ENCODE measurements around the gene LMBR1.
A peak's percentile ranks its signal among the peaks of the same experiment; 100 is the strongest.

LMBR1 gene

DNA sequence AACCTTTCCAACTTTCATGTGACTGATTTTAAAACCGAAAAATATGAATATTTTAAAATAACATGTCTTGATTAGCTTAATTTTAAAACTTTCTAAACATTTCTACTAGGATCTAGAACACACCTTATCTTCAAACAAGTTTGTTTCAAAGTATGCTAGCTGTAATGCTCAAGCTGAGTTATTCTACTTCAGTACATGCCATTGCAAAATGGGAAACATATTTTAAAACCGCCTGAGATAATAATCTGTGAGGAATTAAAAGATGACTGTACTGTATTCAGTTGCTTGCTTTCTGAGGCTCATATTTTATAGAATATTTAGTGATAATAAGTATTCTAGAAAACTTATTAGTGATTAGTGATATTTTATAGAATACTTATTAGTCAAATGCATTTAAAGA, 99.6 kb downstream of the LMBR1 start:
- no peak for ATAC-seq

DNA sequence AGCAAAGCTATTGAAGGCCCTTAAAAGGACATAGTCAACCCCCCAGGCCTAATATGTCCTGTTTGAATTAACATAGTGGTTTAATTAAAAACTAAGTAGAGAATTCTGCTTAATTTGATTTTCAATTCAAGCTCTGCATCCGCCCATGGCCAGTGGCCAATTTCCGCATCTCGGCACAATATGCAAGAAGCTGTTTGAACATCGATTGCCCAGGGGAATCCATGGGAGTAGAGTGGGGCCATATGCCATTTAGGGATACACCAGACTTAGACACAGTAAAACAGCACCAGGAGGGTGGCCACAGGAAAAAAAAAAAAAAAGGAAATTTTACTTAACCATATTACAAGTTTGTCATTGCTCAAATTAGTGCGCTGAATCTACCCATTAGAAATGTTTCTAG, 100.4 kb downstream of the LMBR1 start:
- ATAC-seq, result no peak

GRCh38 chr7:156791241-156791640, 101.7 kb downstream of the LMBR1 start:
- ATAC-seq, result no peak

- no peak for ATAC-seq
Measured at GRCh38 chr7:156790264-156790663, 102.7 kb downstream of the LMBR1 start.

- no peak for ATAC-seq
Measured at GRCh38 chr7:156785998-156786543, 106.9 kb downstream of the LMBR1 start.

- no peak for ATAC-seq
Measured at GRCh38 chr7:156783864-156784263, 109.1 kb downstream of the LMBR1 start.

DNA sequence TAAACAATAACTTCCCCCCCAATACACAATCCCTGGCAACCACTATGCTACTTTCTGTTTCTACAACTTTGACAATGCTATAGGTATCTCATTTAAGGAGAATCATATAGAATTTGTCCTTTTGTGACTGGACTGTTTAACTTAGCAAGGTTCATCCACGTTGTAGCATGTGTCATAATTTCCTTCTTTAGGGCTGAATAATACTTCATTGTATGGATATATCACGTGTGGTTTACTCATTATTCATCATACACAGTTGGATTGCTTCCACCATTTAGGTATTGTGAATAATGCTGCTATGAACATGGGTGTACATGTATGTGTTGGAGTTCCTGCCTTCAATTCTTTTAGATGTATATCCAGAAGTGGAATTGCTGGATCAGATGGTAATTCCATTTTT, 111.0 kb downstream of the LMBR1 start:
- no peak for ATAC-seq

GRCh38 chr7:156780724-156781455, 112.1 kb downstream of the LMBR1 start:
- ATAC-seq, result no peak

DNA sequence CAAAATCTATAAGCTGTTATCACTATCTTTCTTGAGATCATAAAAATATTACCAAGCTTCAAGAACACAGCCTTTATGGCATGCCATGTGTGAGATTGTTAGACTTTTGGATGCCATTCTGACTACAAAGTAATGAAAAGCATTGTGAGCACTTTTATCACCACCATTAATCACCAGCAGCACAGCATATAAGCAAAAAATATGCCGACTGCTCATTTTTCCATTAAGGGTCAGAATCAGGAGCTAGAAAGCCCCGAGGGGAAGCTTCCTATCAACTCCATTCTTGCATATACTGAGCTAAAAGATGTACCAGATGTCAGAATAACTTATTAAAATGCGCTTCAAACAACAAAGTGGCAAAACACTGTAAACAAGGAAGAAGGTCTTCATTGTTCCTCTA, 114.3 kb downstream of the LMBR1 start:
- ATAC-seq, result no peak

- ATAC-seq, result no peak
Measured at GRCh38 chr7:156778201-156778600, 114.8 kb downstream of the LMBR1 start.

GRCh38 chr7:156777364-156778069, 115.5 kb downstream of the LMBR1 start:
- peak; percentile 95 for ATAC-seq

- no peak for ATAC-seq
Measured at GRCh38 chr7:156776527-156776926, 116.5 kb downstream of the LMBR1 start.

DNA sequence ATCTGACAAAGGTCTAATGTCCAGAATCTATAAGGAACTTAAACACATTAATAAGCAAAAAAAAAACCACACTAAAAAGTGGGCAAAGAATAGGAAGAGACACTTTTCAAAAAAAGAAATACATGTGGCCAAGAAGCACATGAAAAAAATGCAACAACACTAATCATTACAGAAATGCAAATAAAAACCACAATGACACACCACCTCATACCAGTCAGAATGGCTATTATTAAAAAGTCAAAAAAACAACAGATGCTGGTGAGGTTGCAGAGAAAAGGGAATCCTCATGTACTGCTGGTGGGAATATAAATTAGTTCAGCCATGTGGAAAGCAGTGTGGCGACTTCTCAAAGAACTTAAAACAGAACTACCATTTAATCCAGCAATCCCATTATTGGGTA, 119.0 kb downstream of the LMBR1 start:
- no peak for ATAC-seq

GRCh38 chr7:156772725-156773124, 120.3 kb downstream of the LMBR1 start:
- ATAC-seq, result no peak

- peak; percentile 58 for ATAC-seq
Measured at GRCh38 chr7:156768698-156769472, 124.1 kb downstream of the LMBR1 start.

DNA sequence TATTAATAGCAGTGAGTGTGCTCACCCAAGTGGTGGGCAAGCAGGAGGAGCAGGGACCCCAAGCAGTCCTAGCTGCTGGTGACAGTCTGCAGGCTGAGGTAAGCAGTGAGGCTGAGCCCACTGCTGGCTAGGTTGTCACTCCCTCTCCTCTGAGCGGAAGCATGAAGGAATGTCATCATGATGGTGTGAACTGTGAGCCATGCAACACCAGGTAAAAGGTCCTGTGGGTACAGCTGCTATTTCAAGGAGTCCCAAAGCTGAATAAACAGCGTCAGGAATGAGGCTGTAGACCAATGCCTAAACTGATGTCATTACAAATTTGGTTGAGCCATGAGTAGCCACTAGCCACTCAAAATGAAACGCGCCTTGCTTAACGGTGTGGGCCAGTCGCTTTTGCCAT, 126.3 kb downstream of the LMBR1 start:
- ATAC-seq, result no peak

- no peak for ATAC-seq
Measured at GRCh38 chr7:156765901-156766656, 126.9 kb downstream of the LMBR1 start.

DNA sequence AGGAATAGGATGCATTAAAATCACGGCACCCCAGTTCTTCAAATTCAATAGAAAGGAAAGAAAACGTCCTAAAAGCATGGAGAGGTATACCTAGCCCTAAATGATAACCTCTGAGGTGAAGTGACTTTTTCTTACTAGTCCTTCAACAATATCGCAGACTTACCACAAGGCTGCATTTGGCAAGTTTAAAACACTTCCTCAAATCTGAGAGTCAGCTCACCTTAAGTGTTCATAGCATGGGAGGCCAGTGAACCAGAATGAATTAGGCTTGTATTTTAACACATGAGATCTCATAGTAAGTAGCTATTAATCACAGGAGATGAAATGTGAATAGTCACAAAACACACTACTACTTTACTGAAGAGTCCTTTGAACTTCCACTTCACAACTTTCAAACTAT, 128.2 kb downstream of the LMBR1 start:
- no peak for ATAC-seq

GRCh38 chr7:156764016-156764669, 128.8 kb downstream of the LMBR1 start:
- no peak for ATAC-seq

- ATAC-seq, result no peak
Measured at GRCh38 chr7:156759579-156760202, 133.3 kb downstream of the LMBR1 start.

- no peak for ATAC-seq
Measured at GRCh38 chr7:156759143-156759542, 133.8 kb downstream of the LMBR1 start.

GRCh38 chr7:156754201-156754600, 138.8 kb downstream of the LMBR1 start:
- no peak for ATAC-seq
